Fibroblast of mammary gland (primary cell): ENCODE results near the gene ACTRT2.

Source experiments
- DNase-seq: peaks from one replicate; pipeline ENCODE4 v3.0.0-alpha.2; 2010; ENCODE audit warnings: low read depth
- H3K4me3 ChIP-seq: 2 replicates; pipeline ENCODE4 v1.5.1; 2011; ENCODE audit warnings: low read depth, mild to moderate bottlenecking, low read length, moderate library complexity; ENCODE audit not compliant: control insufficient read depth
- TF ChIP-seq, protein P1 (sequence below): conservative IDR thresholded peaks from 2 replicates; pipeline ENCODE4 v1.5.1; 2011; ENCODE audit warnings: low read depth, low read length, inconsistent platforms; ENCODE audit not compliant: control insufficient read depth, insufficient read depth

The ACTRT2 gene

GRCh38 chr1:3060601-3061551 lies 39.6 kb downstream of the ACTRT2 start:
- DNase-seq: no peak
- TF ChIP-seq, protein P1, sequence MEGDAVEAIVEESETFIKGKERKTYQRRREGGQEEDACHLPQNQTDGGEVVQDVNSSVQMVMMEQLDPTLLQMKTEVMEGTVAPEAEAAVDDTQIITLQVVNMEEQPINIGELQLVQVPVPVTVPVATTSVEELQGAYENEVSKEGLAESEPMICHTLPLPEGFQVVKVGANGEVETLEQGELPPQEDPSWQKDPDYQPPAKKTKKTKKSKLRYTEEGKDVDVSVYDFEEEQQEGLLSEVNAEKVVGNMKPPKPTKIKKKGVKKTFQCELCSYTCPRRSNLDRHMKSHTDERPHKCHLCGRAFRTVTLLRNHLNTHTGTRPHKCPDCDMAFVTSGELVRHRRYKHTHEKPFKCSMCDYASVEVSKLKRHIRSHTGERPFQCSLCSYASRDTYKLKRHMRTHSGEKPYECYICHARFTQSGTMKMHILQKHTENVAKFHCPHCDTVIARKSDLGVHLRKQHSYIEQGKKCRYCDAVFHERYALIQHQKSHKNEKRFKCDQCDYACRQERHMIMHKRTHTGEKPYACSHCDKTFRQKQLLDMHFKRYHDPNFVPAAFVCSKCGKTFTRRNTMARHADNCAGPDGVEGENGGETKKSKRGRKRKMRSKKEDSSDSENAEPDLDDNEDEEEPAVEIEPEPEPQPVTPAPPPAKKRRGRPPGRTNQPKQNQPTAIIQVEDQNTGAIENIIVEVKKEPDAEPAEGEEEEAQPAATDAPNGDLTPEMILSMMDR: no peak

GRCh38 chr1:3061566-3061965 lies 40.3 kb downstream of the ACTRT2 start:
- DNase-seq: no peak
- TF ChIP-seq, protein P1: no peak

More at GRCh38 chr1:3060601-3061551, 39.6 kb downstream of the ACTRT2 start:
- H3K4me3 ChIP-seq: no peak overlapping the region

GRCh38 chr1:3061981-3062615 lies 40.8 kb downstream of the ACTRT2 start:
- TF ChIP-seq, protein P1: no peak
- H3K4me3 ChIP-seq: no peak overlapping the region
- no peak for DNase-seq

More at GRCh38 chr1:3061566-3061965, 40.3 kb downstream of the ACTRT2 start:
- no peak overlapping the region for H3K4me3 ChIP-seq

GRCh38 chr1:3062616-3063378 lies 41.5 kb downstream of the ACTRT2 start:
- DNase-seq: no peak
- no peak overlapping the region for H3K4me3 ChIP-seq
- TF ChIP-seq, protein P1: no peak

DNA sequence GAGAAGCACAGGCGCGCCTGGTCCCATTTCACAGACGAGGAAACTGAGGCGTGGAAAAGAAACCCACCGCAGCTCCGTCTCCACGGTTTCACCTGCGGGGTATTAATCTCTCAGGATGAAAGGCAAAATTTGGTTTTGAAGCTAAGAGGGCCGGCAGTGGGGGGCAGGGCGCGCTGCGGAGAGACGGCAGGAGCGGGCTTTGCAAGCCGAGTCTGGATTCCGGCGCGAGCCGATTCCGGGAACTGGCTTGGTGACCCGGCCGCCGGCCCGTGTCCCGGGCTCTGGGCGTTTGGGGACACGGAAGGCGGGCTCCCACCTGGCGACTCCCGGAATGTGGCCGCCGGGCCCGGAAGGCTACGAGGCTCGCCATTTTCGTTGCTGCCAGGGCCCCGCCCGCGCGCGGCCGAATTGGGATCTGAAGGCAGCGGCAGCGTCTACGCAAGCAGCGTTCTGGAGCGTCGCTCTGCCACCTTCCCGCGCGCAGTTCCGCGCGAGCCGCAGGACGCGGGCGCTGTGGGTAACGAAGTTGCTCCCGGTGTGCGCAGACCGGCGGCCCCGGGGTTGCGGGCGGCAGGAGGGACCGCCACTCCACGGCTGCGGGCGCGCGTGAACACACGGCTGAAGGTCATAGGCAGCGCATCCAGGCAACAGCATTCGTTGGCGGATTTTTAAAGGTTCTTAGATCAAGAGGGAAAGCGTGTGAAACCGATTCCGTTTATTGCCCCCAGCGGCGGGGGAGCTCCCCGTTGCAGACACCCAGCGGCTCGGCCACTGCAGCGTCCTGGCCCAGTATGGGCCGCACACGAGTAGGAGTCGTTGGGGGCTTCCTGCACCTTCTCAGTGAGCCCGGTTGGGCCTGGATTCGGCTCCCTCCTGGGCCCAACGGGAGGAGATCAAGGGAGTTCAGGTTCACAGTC lies 42.4 kb downstream of the ACTRT2 start:
- no peak overlapping the region for H3K4me3 ChIP-seq
- no peak for DNase-seq
- TF ChIP-seq, protein P1: no peak
